NCI-H128 (cell line): Measurements from ENCODE around the gene NEURL1.
"Not testable (repeated sequence)": the region's sequence is repeated elsewhere in the genome, so short reads cannot be mapped to it uniquely, and the experiment has no call there.

ENCODE experiments used
- DNase-seq: peaks from one replicate; lab custom pipeline; 2025; ENCODE audit not compliant: unreplicated experiment; lab: John Stamatoyannopoulos, UW

Gene NEURL1

GRCh38 chr10:103463499-103463898 is 30.0 kb upstream of the NEURL1 start:
- no peak for DNase-seq

DNA sequence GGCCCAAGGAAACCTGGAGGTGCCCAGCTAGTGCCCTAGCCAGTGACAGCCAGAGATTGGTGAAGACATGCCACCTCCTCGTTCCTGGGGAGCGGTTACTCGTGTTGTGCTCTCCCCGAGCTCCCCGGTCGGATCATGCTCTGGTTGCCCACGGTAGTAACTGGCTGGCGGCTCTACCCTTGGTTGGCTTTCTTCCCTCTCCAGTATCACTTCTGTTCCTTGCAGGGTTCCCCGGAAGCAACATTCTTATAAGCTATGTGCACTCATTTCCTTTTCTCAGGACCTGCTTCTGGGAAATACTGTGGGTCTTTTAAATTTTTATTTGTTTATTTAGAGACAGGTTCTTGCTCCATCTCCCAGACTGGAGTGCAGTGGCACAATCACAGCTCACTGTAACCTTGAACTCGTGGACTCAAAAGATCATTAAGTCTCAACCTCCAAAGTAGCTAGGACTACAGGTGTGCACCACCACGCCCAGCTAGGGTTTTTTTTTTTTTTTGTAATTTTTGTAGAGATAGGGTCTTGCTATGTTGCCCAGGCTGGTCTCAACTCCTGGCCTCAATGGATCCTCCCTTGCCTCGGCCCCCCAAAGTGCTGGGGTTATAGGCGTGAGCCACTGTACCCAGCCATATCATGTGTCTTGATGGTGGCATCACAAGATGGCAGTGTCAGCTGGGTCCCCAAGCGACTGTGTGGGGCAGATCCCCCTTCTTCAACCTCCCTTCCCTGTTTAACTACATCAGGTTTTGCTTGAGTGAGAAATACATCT is 27.9 kb upstream of the NEURL1 start:
- no peak for DNase-seq

GRCh38 chr10:103466734-103467133 is 26.8 kb upstream of the NEURL1 start:
- no peak for DNase-seq

DNA sequence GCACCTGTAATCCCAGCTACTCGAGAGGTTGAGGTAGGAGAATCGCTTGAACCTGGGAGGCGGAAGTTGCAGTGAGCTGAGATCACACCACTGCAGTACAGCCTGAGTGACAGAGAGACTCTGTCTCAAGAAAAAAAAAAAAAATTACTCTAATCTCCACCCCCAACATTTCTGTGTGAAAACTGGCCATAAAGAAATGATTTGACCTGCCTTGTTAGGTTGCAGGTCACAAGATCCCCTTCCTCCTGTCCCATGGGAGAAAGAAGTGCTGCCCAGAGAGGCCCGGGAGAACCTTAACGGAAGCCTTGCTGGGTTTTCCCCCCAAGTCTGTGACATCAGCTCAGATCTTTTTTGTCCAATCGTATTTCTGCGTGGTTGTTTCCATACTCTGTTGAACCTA is 26.1 kb upstream of the NEURL1 start:
- no peak for DNase-seq

GRCh38 chr10:103469201-103469600 is 24.3 kb upstream of the NEURL1 start:
- no peak for DNase-seq

DNA sequence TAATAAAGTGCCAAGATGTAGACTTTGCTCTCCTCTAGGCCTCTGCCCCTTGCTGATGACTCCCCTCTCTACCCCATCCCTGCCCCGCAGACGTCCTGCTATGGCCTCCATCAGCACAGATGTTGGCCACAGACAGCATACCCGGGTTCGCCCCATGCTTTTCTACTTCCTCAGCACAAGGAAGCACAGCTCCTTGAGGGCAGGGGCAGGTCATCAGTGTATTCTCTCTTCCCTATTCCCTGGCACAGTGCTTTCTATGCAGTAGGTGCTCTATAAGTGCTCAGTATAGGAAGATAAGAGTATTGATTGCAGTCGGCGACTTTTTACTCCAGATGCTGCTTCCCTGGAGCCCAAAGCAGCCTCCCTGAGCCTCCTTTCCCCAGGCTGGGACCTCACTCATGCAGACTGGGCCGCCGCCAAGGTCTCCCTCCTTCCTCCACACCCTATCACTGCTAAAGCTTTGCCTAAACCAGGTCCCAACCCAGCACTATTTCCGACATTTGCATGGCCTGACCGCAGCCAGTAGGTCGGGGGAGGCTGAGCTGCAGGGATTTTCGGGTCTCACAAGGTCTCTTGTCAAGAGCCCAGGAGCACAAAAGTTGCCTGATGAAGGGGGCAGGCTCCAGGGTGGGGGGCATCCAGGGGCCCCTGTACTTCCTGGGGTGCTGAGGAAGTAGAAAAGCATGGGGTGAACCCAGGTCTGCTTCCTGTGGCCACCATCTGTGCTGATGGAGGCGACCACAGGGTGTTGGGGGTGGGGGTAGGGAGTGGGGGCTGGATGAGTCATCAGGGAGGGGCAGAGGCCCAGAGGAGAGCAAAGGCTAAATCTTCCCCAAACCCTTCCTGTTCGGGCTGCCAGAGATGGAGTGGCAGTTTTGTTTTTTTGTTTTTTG is 22.5 kb upstream of the NEURL1 start:
- no peak for DNase-seq

DNA sequence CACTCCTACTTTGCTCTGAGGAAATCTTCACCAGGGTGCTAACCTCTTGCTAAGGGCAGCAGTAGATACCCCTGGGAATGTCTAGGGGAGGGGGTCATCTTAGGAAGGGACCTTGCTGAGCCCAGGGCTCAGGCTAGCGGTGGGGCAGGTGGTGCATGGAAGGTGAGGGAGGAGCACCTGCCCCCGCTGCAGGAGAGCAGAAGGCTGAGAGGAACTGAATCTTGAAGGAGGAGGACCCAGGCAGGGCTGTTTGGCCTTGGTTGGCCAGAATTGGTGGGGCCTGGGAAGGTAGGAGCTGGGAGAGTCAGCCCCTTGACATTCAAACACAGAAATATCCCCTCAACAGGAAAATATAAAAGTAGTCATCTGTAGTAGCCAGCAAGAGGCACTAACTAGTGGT is 21.5 kb upstream of the NEURL1 start:
- no peak for DNase-seq

DNA sequence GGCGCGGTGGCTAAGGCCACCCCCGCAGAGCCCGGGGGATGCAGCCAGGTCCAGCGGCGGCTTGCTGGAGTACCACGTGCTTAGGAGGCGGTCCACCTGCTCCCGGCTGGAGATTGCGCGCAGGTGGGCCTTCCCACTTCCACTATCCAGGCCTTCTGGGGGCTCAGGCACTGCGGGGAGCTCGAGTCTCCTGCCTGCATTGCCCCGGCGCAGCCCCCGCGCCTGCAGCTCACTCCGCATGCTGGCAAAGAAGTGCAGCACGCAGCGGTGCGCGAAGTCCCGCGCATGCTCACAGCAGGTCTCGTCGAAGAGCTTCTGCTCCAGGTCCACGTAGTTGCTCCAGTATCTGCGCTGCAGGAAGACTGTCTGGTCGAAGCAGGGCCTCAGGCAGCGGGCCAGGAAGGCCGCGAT is 20.2 kb upstream of the NEURL1 start:
- no peak for DNase-seq

GRCh38 chr10:103474077-103474476 is 19.4 kb upstream of the NEURL1 start:
- no peak for DNase-seq

- no peak for DNase-seq
Observed at GRCh38 chr10:103475437-103475836, 18.1 kb upstream of the NEURL1 start.

- no peak for DNase-seq
Observed at GRCh38 chr10:103476046-103476768, 17.3 kb upstream of the NEURL1 start.

- no peak for DNase-seq
Observed at GRCh38 chr10:103478671-103479070, 14.8 kb upstream of the NEURL1 start.

GRCh38 chr10:103479135-103479534 is 14.4 kb upstream of the NEURL1 start, which contains the start of gene CALHM3:
Gene CALHM3 (minus strand): TSS chr10:103479240. CDS start chr10:103479032, 208 bp downstream.
- DNase-seq = no peak

- DNase-seq = no peak
Observed at GRCh38 chr10:103480521-103480920, 13.0 kb upstream of the NEURL1 start.

DNA sequence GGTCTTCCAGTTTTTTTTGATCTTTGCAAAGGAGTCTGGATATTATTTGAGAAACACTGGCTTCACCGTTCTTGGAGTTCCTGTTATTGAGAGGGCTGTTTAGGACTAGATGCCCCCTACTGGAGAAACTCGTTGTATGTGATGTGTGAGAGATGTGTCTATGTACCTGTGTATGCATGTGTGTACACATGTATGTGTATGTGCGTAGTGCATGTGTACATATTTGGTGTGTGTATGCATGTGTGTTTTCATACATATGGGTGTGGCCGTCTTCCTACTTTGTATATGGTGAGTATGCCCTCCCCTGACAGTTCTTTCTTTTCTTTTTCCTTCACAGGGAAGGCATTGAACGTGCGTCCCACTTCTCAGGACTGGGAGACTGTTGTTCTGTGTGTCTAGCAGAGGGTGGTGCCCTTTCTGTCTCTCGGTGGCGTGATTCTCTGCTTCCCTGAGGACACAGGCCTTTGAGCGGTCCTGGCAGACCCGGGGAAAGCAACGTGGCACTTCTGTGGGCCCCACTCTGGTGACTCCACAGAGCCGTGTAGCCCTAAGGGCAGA is 11.5 kb upstream of the NEURL1 start:
- DNase-seq = no peak

- not testable (repeated sequence) for DNase-seq
Observed at GRCh38 chr10:103486635-103487409, 6.7 kb upstream of the NEURL1 start.

- no peak for DNase-seq
Observed at GRCh38 chr10:103487410-103487708, 6.1 kb upstream of the NEURL1 start.

GRCh38 chr10:103490986-103491314 is 2.6 kb upstream of the NEURL1 start:
- no peak for DNase-seq

GRCh38 chr10:103491729-103492364 is 1.7 kb upstream of the NEURL1 start:
- DNase-seq = no peak

- no peak for DNase-seq
Observed at GRCh38 chr10:103492655-103493261, 747 bp upstream of the NEURL1 start.
